PC-3 (cell line): Measurements from ENCODE around the gene VAPA.

Experiments used
- EZH2 ChIP-seq: fragments of 300-600 bp; sonication (generic); IDR thresholded peaks from one replicate; pipeline ENCODE4 v1.6.1; 2017; ENCODE audit warnings: antibody characterized with exemption, mild to moderate bottlenecking, low read length; ENCODE audit not compliant: unreplicated experiment
- TF ChIP-seq, protein P1 (sequence below): fragments of 300-600 bp; sonication (generic); conservative IDR thresholded peaks from 2 replicates; pipeline ENCODE4 v1.5.1; 2017; ENCODE audit warnings: antibody characterized with exemption, low read depth, mild to moderate bottlenecking, low read length

DNA sequence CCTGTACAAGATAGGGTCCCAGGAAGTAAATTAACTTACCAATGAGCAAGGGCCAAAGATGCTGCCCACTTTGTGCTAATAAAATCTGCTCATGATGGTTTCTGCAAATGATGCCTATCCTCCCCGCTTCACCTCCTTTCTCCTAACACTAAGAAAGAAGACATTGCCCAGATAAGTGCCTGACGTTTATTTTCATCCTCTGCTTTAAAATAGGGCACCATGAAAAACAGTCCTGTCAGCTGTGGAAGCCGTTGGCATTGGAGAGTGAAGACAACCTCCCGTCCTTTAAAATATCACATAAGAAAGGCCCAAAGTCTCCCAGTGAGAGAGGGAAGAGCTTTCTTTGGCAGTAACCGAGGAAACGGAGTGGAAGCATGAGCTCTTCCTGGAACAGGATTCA, 29.7 kb upstream of the VAPA start:
- TF ChIP-seq, protein P1, sequence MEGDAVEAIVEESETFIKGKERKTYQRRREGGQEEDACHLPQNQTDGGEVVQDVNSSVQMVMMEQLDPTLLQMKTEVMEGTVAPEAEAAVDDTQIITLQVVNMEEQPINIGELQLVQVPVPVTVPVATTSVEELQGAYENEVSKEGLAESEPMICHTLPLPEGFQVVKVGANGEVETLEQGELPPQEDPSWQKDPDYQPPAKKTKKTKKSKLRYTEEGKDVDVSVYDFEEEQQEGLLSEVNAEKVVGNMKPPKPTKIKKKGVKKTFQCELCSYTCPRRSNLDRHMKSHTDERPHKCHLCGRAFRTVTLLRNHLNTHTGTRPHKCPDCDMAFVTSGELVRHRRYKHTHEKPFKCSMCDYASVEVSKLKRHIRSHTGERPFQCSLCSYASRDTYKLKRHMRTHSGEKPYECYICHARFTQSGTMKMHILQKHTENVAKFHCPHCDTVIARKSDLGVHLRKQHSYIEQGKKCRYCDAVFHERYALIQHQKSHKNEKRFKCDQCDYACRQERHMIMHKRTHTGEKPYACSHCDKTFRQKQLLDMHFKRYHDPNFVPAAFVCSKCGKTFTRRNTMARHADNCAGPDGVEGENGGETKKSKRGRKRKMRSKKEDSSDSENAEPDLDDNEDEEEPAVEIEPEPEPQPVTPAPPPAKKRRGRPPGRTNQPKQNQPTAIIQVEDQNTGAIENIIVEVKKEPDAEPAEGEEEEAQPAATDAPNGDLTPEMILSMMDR = no peak
- no peak for TF ChIP-seq EZH2
